ENCODE measurements around the gene FOXN4.

FOXN4 gene

DNA sequence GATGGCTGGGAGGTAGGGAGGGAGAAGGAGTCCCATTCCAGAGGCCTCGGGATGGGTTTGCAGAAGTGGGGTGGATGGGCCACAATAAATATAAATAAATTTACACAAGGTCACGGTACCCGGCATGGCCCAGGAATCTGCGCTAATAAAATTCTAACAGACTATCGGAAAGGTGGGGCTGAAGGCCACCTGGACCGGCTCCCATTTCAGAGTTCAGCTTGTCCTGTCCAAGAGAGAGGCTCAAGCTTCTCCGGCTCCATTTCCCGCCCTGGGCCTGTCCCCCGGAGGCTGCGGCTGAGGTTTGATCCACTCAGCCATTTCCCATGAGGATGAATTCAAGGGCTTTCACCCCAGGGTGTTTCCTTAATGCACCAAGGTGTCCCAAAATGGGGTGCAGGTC, 30.2 kb downstream of the FOXN4 start:
- DNase-seq = no peak

DNA sequence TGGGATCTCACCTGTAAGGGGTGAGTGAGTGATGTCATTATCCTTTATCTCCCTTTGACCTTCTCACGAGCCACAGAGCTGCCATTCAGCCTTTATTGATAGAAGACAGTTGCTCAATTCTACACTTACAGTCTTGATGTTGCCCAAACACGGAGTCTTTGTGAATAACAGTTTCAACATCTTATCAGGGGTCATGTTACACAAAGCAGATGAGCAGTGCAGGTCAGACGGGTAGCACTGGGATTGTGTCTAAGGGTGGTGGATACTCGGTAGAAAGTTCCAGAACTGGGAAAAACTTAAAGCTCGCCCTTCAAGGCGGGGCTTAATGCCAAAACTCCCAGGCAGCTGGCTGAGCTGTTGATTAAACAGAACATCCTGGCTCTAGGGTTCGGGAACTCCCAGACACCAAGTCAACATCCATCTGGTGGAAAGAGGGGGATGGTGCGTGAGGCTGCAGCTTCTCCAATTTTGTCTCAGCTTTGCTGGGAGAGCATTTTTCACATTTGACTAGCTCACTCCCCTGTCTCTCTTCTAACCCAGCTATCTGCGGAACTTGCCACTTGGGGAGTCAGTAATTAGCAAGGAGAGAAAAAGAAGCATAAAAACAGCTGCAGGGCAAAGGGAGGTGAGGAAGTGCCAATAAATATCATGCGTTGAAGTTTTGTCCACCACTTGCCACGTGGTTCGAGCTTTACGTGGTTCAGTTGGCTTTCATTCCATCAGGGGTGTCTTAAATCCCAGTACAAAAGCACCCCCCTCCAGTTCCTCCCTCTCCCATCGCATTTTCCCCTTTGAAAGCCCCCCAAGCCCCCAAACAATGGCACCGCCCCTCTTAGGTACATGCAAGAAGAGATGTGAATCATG, 31.0 kb downstream of the FOXN4 start:
- DNase-seq = no peak

DNA sequence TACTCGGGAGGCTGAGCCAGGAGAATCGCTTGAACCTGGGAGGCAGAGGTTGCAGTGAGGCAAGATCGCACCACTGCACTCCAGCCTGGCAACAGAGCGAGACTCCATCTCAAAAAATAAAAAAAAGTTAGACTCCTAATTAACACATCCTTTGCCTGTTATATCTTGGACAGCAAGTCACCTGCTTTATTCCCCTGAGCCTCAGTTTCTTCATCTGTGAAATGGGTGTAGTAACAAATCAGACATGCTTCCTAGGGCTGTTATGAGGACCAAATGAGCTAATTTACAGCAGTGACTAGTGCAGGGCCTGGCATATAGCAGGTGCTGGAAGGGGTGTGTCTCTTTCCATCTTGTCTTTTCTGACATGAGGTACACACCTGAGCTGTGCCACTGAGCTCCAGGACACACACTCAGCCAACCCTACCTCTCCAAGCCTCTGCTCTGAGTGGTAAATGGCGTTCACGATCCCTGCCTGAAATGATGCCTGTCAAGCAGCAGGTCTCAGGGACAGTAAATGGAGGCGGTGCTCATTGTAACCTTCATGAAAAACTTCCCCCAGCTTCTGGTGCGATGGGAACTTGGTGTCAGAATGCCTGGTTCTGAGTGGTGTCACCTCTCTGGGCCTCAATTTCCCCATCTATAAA, 31.7 kb downstream of the FOXN4 start:
- DNase-seq = no peak

DNA sequence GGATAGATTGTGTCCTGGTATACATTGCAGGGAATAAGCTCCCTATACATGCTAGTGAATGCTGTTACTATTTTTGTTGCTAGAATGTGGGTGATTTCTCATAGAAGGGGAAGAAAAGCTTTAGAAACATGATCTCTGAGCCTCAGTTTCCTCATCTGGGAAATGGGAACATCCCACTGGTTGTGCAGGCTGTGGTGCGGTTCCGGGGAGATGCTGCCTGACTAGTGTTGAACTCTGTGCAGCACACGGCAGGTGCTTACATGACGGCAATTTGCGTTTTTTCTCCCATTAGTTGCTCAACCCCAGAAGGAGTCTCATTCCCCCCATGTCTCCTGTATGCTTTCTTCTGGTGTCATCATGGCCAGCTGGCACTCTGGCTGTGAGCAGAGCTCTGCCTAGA, 32.9 kb downstream of the FOXN4 start:
- DNase-seq = no peak

DNA sequence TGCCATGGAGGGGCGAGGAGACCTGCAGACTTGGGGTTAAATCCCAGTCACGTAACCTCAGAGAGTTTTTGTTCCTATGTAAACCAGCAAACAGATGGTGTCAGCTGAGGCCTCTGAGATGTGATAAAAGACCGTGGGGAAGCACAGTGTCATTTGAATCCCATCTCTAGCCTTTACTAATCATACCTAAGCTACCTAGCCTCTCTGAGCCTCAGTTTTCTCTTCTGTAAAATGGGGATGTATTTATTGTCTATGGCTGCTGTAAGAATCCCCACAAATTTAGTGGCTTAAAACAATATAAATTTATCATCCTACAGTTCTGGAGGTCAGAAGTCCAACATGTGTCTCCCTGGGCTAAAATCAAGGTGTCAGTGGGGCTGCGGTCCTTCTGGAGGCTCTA, 33.9 kb downstream of the FOXN4 start:
- DNase-seq = no peak

DNA sequence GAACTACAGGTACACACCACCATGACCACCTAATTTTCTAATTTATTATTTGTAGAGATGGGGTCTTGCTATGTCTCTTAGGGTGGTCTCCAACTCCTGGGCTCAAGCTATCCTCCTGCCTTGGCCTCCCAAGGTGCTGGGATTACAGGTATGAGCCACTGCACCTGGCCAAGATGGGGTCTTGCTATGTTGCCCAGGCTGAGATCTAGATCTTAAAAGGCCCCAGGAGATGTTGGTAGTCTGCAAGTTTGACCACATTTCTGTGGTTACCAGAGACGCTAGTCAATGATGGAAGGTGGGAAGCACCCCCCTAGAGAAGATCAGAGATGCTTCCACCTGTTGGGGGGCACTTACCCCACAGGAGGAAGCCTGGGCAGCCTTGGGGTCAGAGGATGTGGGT, 34.7 kb downstream of the FOXN4 start:
- no peak for DNase-seq

DNA sequence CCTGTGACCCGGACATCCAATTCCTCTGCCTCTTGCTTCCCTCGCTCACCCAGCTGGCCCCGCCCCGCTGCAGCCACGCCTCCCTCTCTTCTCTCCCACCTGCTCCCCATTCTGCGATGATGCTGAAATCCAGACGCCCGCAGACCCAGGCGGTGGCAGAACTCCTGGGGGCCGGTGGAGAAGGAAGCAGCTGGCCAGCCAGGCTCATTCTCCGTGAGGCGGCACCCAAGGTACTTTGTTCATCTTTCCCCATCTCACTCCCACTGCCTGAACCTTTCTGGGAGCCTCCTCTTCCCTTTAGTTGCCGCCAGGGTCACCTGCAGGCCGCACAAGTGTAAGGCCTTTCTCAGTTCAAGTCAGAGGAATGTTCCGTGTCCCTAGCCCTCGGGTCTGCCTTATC, 35.7 kb downstream of the FOXN4 start:
- DNase-seq = no peak

DNA sequence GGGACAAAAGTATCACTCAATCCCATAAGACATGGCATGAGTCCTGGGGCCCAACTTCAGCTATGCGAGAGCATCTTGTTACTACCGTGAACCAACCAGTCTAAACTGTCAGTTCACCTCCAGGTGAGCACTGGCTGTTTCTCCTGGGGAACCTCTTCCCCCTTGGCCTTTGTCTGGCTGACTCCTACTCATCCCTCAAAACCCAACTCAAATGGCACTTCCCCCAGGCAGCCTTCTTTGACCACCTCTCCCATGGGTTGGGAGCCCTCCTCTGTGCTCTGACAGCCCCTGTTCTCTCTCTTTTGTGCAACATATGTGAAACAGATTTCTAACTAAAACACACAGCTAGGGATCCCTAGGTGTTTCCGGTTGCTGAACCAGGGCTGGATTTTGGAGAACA, 37.7 kb downstream of the FOXN4 start:
- DNase-seq = no peak

DNA sequence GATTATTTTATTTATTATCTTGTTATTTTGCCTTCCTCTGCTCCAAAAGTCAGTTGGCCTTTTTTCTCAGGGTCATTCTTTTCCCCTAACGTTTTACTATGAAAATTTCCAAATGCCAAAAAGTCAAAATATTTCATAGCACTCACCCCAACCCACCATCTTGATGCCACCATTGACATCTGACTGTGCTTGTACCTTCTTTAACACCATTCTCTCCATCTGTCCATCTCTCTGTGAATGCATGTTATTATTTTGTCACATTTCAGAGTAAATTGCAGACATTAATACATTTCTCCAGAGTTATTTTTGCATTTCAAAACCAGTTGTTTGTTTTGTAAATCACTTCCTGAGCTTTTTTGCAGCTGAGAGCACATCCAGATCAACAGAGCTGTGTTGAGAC, 38.6 kb downstream of the FOXN4 start:
- DNase-seq = no peak

DNA sequence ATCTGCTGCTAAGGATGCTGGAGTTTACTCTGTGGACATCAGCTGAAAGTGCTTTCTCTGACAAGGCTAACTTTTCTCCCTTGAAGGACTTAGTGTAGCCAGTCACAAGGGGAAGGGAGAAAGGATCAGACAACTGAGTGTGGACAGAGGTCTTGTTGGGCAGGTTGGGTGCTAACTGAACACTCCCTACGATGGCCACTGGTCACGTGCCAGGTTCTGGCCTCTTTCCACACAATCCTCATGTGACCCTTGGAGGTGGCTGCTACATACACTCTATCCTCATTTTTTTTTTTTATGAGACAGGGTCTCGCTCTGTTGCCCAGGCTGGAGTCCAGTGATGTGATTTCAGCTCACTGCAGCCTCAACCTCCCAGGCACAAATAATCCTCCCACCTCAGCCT, 39.7 kb downstream of the FOXN4 start:
- DNase-seq = no peak

DNA sequence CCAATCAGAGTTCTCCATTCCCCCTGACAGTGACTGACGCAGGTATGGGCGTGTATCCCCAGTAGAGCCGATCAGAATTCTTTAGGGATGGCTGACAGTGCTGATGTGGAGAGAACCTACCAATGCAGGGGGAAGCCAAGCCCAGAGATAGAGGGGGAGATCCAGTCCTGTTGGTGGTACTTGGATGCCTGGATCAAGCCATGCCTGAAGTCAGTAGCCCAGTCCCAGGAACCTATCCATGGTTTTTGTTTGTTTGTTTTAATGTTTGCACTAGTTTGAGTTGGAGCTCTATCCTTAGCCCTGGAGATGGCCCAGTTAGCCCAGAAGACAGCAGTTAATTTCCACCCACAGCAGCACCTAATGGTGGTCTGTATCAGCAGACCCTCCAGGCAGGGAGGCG, 40.2 kb downstream of the FOXN4 start:
- no peak for DNase-seq

DNA sequence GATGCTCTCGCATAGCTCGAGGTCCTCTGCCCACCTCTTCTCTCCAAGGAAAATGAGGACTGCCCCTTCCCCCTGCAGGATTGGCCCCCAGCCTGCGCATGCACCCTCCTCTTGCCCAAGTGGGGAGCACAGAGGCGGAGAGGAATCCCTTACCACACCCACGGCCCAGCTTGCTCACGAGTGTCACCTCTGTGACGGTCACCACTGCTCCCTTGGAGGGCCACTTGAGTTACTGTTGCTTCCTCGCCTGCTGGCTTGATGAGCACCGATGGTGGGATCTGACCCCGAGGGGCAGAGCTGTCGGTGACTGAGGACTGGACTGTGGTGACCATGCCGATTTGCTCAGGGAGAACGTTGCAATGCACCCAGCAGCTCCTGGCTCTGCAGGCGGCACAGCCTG, 41.7 kb downstream of the FOXN4 start:
- DNase-seq = no peak

DNA sequence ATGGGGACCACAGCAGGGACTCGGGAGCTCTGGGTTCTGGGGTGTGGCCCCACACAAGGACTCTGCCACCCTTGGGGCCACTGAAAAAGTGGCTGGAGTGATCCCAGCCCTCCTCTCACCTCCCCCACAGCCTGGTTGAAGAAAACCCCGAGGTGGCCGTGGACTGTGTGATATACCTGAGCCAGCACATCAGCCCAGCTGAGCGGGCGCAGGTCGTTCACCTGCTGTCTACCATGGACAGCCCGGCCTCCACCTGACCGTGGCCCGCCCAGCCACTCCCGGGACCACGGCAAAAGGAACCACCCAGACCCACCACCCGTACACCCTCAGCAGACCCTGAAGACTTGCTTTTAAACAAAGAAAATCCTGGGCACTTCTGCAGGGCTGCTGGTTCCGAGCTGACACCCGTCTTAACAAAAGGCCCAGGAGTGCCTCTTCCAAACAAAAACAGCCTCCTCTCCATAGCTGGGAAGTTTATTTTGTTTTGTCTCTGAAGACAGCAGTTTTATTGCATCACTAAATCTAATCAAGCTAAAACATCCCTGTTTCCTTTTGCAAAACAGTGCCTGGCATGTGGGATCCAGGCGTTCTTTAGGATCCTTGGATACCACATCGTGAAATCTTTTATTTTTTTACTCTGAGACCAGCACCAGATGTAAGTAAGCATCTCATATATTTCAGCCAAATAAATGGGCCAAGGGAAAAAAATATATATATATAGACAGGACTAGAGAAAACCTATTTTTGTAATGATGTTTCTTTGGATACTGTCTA, 42.8 kb downstream of the FOXN4 start:
- DNase-seq = no peak

DNA sequence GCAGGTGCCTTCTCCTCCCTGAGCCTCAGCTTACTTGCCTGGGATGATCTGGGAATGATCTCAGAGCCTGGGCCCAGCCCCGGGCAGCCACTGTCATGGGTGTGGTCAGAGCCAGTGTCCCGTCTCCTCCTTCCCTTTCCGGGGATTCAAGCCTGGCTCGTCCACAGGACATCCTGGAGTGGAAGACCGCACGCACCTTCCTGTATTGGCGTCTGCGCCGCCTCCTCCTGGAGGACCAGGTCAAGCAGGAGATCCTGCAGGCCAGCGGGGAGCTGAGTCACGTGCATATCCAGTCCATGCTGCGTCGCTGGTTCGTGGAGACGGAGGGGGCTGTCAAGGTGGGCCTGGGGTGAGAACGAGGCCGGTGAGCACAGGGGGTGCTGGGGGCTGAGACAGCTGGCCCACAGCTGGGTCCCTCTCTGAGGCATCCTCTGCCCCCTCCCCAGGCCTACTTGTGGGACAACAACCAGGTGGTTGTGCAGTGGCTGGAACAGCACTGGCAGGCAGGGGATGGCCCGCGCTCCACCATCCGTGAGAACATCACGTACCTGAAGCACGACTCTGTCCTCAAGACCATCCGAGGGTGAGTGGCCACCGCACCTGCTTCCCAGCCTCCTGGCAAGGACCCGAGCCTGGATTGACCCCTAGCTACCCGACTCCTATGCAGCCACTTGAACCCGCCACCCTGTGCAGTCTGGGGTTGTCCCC, 44.0 kb downstream of the FOXN4 start:
- DNase-seq = no peak

DNA sequence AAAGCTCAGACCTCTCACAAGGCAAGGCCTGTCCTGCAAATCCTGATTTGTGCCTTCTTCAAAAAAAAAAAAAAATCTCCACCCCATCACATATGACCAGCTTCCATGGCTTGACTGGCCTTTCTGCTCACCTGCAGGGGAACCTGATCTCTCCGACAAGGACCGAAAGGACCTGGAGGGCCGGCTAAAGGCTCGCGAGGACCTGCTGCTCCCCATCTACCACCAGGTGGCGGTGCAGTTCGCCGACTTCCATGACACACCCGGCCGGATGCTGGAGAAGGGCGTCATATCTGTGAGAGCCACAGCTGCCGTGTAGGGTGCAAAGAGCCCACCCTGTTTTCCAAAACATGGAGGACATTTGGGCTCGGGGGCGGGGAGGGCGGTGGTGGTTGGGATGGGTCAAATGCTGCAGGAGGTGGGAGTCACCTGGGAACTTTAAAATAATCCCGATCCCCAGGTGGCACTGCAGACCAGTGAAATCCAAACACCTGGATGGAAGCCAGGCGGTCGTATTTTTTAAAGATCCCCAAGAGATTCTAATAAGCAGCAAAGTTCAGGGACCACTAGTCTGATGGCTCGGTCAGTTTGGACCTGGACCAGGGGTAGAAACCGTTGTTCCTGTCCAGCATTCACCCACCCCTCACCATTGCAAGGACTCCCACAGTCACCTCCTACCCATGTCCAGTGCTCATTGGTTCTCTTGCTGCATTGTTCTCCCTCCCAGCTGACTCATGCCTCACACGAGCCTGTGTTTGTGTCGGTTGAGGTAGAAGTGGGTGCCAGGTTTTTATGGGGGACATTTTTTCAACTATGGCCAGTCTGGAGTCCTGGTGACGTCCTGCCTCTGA, 44.8 kb downstream of the FOXN4 start:
- DNase-seq = peak; percentile 57 to 63

DNA sequence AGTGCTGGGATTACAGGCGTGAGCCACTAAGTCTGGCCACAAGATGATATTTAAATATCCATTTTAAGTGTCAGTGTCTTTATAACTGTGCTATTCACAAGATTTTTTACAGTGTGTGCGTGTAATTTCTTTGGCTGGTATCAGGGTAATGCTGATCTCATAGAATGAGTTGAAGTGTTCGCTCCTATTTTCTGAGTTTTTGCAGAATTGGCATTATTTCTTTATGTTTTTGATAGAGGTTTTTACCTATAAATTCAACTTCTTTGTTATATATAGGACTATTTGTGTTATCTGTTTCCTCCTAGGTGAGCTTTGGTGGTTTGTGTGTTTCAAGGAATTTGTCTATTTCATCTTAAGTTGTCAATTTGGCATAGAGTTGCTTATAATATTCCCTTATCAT, 45.6 kb downstream of the FOXN4 start:
- no peak for DNase-seq

DNA sequence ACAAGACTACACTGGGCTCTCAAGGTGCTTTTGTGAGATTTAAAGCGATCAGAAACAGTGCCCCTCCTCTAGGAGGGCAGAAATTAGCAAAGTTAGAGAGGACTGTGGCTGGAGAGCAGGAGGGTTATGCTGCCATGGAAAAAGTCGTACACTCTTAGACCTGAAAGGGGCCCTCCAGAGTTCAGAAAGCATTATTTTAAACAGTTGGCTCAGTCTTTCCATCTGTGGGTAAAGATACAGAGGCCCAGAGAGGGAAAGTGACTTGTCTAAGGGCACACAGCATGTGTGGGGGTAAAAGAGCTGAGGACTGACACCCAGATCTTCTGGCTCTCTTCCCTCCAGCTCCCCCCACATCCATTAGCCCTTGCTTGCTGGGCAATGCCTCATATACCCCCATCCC, 47.1 kb downstream of the FOXN4 start:
- DNase-seq = no peak

DNA sequence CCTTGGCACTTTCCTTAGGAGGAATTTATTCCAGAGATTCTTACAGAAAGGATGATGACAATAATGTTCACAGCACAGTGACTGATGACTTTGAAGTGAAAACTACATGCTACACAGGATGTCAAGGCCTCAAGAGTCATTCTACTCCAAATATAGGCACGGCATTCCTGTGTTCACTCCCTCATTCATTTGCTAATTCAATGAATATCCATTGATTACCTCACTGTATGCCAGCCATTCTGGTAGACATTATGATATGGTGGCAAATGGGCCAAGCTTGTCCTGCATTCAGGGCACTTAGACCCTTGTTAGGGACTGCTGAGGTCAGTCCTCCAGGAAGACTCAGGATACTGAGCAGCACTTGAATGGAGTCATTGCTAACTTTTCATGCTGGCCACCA, 48.0 kb downstream of the FOXN4 start:
- DNase-seq = no peak

DNA sequence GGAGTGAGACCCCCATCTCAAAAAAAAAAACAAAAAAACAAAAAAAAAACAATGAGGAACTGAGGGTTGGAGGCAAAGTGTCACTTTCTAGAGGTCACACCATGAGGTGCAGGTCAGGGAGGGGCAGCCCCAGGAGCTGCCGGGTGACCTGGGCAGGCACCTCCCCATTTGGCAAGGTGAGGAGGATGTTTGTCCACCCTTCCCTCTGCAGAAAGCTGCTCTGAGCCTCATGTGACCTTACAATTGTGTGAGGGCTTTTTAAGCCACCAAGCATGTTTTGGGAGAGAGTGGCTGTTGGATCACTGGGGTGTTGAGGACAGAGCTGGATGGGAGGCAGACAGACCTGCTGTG, 49.6 kb downstream of the FOXN4 start:
- DNase-seq = no peak

DNA sequence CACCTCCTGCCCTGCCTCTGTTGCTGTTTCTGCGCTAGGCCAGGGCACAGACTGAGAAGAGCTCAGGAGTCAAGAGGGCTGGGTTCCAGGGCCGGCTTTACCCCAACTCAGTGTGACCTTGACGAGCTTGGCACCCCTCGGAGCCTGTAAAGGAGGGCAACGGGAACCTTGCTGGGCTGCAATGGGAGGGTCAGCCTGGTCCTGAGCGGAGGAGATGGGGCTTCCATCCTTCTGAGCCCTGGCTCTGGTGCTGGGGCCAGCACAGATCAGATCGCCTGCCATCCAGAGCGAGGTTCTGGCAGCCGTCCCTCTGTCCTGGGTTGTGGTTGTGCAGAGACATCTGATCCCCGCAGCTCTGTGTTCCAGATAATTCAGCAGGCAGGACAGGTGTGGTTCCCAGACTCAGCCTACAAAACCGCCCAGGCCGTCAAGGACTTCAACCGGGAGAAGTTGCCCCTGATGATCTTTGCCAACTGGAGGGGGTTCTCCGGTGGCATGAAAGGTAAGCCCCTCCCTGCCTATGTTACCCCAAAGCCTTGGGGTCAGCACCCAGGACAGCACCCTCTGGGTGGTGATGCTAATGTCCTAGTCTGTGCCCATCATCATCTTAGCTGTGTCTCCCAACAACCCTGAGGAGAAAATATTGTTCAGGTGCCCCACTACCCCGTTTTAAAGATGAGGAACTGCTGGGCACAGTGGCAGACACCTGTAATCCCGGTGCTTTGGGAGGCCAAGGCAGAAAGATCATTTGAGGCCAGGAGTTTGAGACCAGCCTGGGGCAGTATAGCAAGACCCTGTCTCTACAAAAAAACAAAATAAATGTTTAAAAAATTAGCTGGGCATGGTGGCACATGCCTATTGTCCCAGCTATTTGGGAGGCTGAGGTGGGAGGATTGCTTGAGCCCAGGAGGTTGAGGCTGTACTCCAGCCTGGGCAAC, 50.2 kb downstream of the FOXN4 start:
- no peak for DNase-seq

DNA sequence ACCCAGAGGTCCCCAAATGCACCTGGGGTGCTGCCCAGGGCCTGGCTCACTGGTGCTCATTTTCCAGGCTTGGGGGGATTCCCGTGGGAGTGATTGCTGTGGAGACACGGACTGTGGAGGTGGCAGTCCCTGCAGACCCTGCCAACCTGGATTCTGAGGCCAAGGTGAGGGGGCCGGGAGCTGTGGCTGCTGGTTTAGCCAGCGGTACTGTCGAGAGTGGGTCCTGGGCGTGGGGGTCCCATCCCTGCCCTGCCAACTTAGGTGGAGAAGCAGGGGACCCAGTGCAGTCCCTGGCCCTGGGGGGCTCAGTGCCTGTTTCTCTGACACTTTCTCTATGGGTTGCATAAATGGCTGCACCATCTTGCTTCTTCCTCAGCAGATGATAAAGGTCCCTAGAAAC, 50.9 kb downstream of the FOXN4 start:
- DNase-seq = no peak

All from stimulated activated CD4-positive, alpha-beta T cell treated with anti-CD3 and anti-CD28 coated beads, Interleukin-2, amount 100 ng/mL, for 48 hours (primary cell).